Pancreas (tissue), 10 donors: ENCODE results near the gene MMS19. TPM values are rescaled to one million over a fixed set of nuclear protein-coding genes. Genes with fewer than 3 reads are reported as not detected.

Experiments used
- ATAC-seq, 4 donors: fragments of 200-7000 bp; cut with Tn5 transposase; one replicate each; pipeline versions ENCODE4 v1.8.0 to v1.9.1; 2020; ENCODE audit warnings: mild to moderate bottlenecking in 4 of 4, moderate library complexity in 4 of 4
- DNase-seq, 6 donors: peaks; one replicate each; pipeline ENCODE4 v3.0.0-alpha.2; 2020
- FAIRE-seq: peaks from 2 replicates; lab custom pipeline; 2012; peaks lifted over from hg19 to GRCh38; lab: Jason Lieb, UNC
- H3K27ac ChIP-seq, 4 donors: fragments of 200-600 bp; sonication (generic); 1 replicate in 3 of 4; 2 replicates in 1 of 4; pipeline versions ENCODE4 v1.5.0 to v1.8.0; 2020
- H3K27me3 ChIP-seq, 4 donors: fragments of 200-600 bp; one replicate each; pipeline ENCODE4 v1.8.0; 2021
- H3K36me3 ChIP-seq, 3 donors: fragments of 200-600 bp; sonication (generic) in 1 of 3; one replicate each; pipeline versions ENCODE4 v1.5.0 to v1.8.0; 2020 to 2021
- H3K4me1 ChIP-seq, 3 donors: fragments of 200-600 bp; one replicate each; pipeline ENCODE4 v1.8.0; 2021
- H3K4me3 ChIP-seq, 4 donors: fragments of 200-600 bp; sonication (generic) in 2 of 4; one replicate each; pipeline versions ENCODE4 v1.5.0 to v1.8.0; 2020 to 2021
- H3K9me3 ChIP-seq, 4 donors: fragments of 200-600 bp; one replicate each; pipeline ENCODE4 v1.8.0; 2021
- WGBS, 2 donors: extraction: QIAGEN DNeasy Blood & Tissue Kit; methylation state at CpG; one replicate each; pipeline ENCODE4 v1.1.7; 2013; 5-methylcytosine and 5-hydroxymethylcytosine counted together
- intact Hi-C, 3 donors: fragments of 100-400 bp; cut with DNase I; formaldehyde crosslinking; loops; one replicate each; pipeline versions ENCODE4 v1.11.1 to v1.14.2; 2022
- polyA plus RNA-seq, 2 donors: library from polyadenylated mRNA; stranded (reverse); fragments of 200-250 nt; gene quantifications; one replicate each; pipeline ENCODE4 v1.2.3, GENCODE V29; 2013
- total RNA-seq, 6 donors: library from RNA; stranded (reverse); fragmentation: NEBNext Ultra II Directional in 4 of 6; extraction: Animal tissue kit (Norgen Biotek cat#: 25700) in 4 of 6; gene quantifications; one replicate each; pipeline versions ENCODE4 v1.2.1 to v1.2.4, GENCODE V29; 2021 to 2023
- TF ChIP-seq, protein P1 (sequence below), 4 donors: fragments of 200-600 bp; sonication (generic) in 3 of 4; IDR thresholded peaks; one replicate each; pipeline versions ENCODE4 v1.5.0 to v1.8.0; 2021; ENCODE audit warnings: antibody characterized with exemption in 4 of 4
- donor health status: healthy with polysubstance abuse.
- donor health status: DM: no; HTN: no; CAD: no; lungs with moderate emphysema.
- donor health status: DM: no; HTN: no; CAD: no.
- donor health status: control.
- donor health status: control.
- donor health status: Bipolar disorder and iron deficiency.
- donor health status: DM: yes; HTN: yes; CAD: no.
- donor health status: DM: no; HTN: no; CAD: no.
- donor health status: DM: no; HTN: no; CAD: no.
- donor health status: DM: yes; HTN: yes; CAD: no.

The MMS19 gene
- total and polyA plus RNA-seq, 8 donors = 18.0 to 65.7 (median 24.6) TPM

DNA sequence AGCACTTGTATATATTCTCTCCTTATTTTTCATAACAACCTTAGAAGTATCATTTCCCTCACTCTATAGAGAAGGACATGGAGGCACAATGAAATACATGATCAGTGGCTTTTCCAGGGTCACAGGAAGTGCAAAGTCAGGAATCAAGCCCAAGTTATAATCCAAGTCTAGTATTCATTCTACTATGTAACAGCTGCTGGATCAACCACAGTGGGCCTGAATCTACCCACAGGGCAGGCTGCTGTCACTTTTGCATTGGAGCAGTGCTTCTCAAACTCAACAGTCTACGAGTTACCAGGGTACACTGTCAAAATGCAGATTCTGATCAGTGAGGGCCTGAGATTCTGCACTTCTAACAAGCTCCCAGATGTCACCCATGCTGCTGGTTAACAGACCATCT, 34.0 kb downstream of the MMS19 start:
- no peak for FAIRE-seq
- H3K36me3 ChIP-seq = peaks cover 6 to 77% (median 48%) of the 10 kb centered on the region in 3 donors
- DNase-seq = no peak
- peak overlapping the region in 1 of 4 donors; percentile 12 for H3K27ac ChIP-seq
- no peaks in the 10 kb centered on the region for H3K9me3 ChIP-seq
- H3K4me3 ChIP-seq = no peak overlapping the region
- peaks cover 0 to 2% (median 0%) of the 10 kb centered on the region in 3 donors for H3K4me1 ChIP-seq
- ATAC-seq = no peak
- intact Hi-C loops = loop anchor here in 1 of 3 donors (5.0 kb wide), 1 partner anchor 88 kb away; no protein-coding TSS in a partner anchor
- no peaks in the 10 kb centered on the region for H3K27me3 ChIP-seq
- TF ChIP-seq, protein P1, sequence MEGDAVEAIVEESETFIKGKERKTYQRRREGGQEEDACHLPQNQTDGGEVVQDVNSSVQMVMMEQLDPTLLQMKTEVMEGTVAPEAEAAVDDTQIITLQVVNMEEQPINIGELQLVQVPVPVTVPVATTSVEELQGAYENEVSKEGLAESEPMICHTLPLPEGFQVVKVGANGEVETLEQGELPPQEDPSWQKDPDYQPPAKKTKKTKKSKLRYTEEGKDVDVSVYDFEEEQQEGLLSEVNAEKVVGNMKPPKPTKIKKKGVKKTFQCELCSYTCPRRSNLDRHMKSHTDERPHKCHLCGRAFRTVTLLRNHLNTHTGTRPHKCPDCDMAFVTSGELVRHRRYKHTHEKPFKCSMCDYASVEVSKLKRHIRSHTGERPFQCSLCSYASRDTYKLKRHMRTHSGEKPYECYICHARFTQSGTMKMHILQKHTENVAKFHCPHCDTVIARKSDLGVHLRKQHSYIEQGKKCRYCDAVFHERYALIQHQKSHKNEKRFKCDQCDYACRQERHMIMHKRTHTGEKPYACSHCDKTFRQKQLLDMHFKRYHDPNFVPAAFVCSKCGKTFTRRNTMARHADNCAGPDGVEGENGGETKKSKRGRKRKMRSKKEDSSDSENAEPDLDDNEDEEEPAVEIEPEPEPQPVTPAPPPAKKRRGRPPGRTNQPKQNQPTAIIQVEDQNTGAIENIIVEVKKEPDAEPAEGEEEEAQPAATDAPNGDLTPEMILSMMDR (IDR thresholded peaks at IDR 0.05) = no peak
- WGBS, 2 donors = 51 to 71% methylated on average over 1 of the region's 1 CpG

DNA sequence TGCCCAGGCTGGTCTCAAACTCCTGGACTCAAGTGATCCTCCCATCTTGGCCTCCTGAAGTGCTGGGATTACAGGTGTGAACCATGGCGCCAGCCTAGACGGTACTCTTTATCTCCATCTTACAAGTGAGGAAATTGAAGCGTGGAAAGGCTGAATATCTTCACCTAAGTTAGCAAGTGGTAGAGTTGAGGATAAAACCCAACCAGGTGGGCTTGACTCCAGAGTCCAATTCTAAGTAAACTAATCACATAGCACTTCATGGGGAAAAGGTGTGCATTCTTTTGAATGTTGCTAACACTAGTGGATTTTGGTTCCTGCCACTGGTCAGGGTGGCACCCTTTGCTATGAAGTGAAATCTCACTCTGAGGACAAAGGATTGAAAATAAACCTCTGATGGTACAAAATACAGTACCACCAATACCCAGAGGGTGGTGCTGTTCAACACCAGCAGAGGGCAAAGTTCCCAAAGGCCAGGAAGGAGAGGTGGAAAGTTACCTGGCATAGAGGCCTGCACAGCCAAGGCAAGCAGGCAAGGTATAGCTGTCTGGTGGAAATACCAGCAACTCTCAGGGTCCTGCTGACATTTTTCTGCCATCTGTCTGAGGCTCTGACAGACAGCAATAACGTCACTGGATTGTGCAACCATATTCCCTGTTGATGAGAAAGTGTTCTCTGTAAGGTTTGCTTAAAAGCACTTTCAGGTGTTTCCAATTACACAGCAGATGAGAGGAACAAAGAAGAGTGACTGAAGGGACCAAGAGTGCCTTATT, 34.7 kb downstream of the MMS19 start:
- TF ChIP-seq, protein P1 (IDR thresholded peaks at IDR 0.05) = peak; percentile 50 to 80 (median 78)
- peak; percentile 83 to 97 (median 92) for ATAC-seq
- Histone ChIP-seq H3K4me3 (no peak overlapping the region), H3K27ac (peak overlapping the region in 1 of 4 donors; percentile 12), H3K27me3 (no peaks in the 10 kb centered on the region), H3K4me1 (peaks cover 0 to 2% (median 0%) of the 10 kb centered on the region in 3 donors), H3K9me3 (no peaks in the 10 kb centered on the region), H3K36me3 (peaks cover 6 to 77% (median 48%) of the 10 kb centered on the region in 3 donors)
- peak in 4 of 6 donors; percentile 45 to 64 (median 48) for DNase-seq
- no peak for FAIRE-seq
- intact Hi-C loops = loop anchor here in 1 of 3 donors (5.0 kb wide), 1 partner anchor 89 kb away; no protein-coding TSS in a partner anchor
- 55 to 62% methylated on average over 4 of the region's 4 CpGs for WGBS, 2 donors

DNA sequence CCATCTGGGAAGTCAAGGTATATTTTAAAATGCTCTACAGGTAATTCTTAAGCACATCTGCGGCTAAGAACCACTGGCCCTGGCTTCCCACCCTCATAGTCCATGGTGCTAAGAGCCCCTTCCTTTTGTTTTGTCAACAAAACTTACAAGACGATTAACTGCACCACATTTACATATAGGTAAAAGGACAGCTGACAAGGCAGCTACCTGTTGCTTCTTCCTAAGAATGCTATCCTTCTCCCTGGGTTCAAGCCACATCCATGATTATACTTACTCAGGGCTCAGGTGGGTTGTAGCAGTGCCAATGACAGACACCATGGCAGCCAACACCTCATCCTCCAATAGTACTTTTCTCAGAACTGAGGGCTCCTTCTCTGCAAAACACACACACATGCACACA, 35.9 kb downstream of the MMS19 start:
- Histone ChIP-seq H3K9me3 (no peaks in the 10 kb centered on the region), H3K4me1 (peaks cover 0 to 2% (median 0%) of the 10 kb centered on the region in 3 donors), H3K36me3 (peaks cover 9 to 83% (median 47%) of the 10 kb centered on the region in 3 donors), H3K27me3 (no peaks in the 10 kb centered on the region), H3K4me3 (no peak overlapping the region), H3K27ac (no peak overlapping the region)
- intact Hi-C loops = loop anchor here in 1 of 3 donors (5.0 kb wide), 1 partner anchor 90 kb away; no protein-coding TSS in a partner anchor
- FAIRE-seq (no peak), DNase-seq (no peak), ATAC-seq (no peak)
- TF ChIP-seq, protein P1 (IDR thresholded peaks at IDR 0.05) = no peak
- WGBS, 2 donors = 89 to 91% methylated on average over 2 of the region's 2 CpGs

DNA sequence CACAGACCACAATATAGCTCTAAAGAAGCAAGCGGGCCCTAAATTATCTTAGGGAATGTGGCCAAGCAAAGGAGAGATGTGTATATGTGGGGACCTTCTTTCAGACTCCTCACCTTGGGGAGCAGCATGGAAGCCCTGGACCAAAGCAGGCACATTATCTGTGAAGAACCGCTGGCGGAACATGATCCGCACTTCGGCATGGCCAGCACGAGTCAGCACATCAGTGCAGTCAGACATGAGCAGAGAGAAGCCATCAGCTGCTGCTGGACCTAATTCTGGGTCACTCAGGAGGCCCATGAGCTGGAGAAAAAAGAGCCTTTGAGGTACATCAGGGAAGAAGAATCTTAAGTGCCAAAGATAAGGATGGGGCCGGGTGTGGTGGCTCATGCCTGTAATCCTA, 38.3 kb downstream of the MMS19 start:
- no peak for FAIRE-seq
- H3K9me3 ChIP-seq = no peaks in the 10 kb centered on the region
- H3K4me3 ChIP-seq = no peak overlapping the region
- ATAC-seq = no peak
- no peaks in the 10 kb centered on the region for H3K27me3 ChIP-seq
- DNase-seq = no peak
- no peak overlapping the region for H3K27ac ChIP-seq
- peaks cover 0 to 2% (median 0%) of the 10 kb centered on the region in 3 donors for H3K4me1 ChIP-seq
- H3K36me3 ChIP-seq = peaks cover 14 to 76% (median 41%) of the 10 kb centered on the region in 3 donors
- intact Hi-C loops = loop anchor here in 2 of 3 donors (5.0 to 10.0 kb wide), 2 partner anchors 85 to 92 kb away; no protein-coding TSS in a partner anchor
- TF ChIP-seq, protein P1 (IDR thresholded peaks at IDR 0.05) = no peak
- 76 to 83% methylated on average over 7 of the region's 7 CpGs for WGBS, 2 donors
